ENCODE results near the gene MBD6.
"Not testable (repeated sequence)": the region's sequence is repeated elsewhere in the genome, so short reads cannot be mapped to it uniquely, and the experiment has no call there.

The MBD6 gene

GRCh38 chr12:57514720-57515407 lies 7.8 kb upstream of the MBD6 start:
- DNase-seq (ENCODE audit: low read depth in 3 of 3), result no peak

- no peak for DNase-seq (ENCODE audit: low read depth in 3 of 3)
Measured at GRCh38 chr12:57515408-57515933, 7.2 kb upstream of the MBD6 start.

GRCh38 chr12:57515934-57516541 lies 6.6 kb upstream of the MBD6 start:
- no peak for DNase-seq (ENCODE audit: low read depth in 3 of 3)

- no peak for DNase-seq (ENCODE audit: low read depth in 3 of 3)
Measured at GRCh38 chr12:57516617-57517153, 5.9 kb upstream of the MBD6 start.

GRCh38 chr12:57517187-57517586 lies 5.4 kb upstream of the MBD6 start:
- DNase-seq (ENCODE audit: low read depth in 3 of 3), result no peak

GRCh38 chr12:57517718-57518117 lies 4.9 kb upstream of the MBD6 start:
- not testable (repeated sequence) for DNase-seq (ENCODE audit: low read depth in 3 of 3)

- no peak for DNase-seq (ENCODE audit: low read depth in 3 of 3)
Measured at GRCh38 chr12:57518176-57518919, 4.3 kb upstream of the MBD6 start.

- no peak for DNase-seq (ENCODE audit: low read depth in 3 of 3)
Measured at GRCh38 chr12:57518920-57519795, 3.5 kb upstream of the MBD6 start.

- DNase-seq (ENCODE audit: low read depth in 3 of 3), result peak in 1 of 3 experiments; percentile 25
Measured at GRCh38 chr12:57519796-57520052, 2.9 kb upstream of the MBD6 start.

- peak; percentile 99 to 100 (median 99) for DNase-seq (ENCODE audit: low read depth in 3 of 3)
Measured at GRCh38 chr12:57520053-57520818, 2.4 kb upstream of the MBD6 start, which contains the start of gene DDIT3. DDIT3 (minus strand) TSS chr12:57520514; CDS start chr12:57517406, 3,108 bp downstream.

GRCh38 chr12:57521525-57522010 lies 1.1 kb upstream of the MBD6 start:
- no peak for DNase-seq (ENCODE audit: low read depth in 3 of 3)

GRCh38 chr12:57522887-57523705 lies 472 bp downstream of the MBD6 start:
- DNase-seq (ENCODE audit: low read depth in 3 of 3), result no peak

GRCh38 chr12:57523706-57524614 lies 1.3 kb downstream of the MBD6 start:
- no peak for DNase-seq (ENCODE audit: low read depth in 3 of 3)

GRCh38 chr12:57524814-57525614 lies 2.4 kb downstream of the MBD6 start:
- DNase-seq (ENCODE audit: low read depth in 3 of 3), result no peak

- DNase-seq (ENCODE audit: low read depth in 3 of 3), result no peak
Measured at GRCh38 chr12:57525615-57526383, 3.2 kb downstream of the MBD6 start.

- no peak for DNase-seq (ENCODE audit: low read depth in 3 of 3)
Measured at GRCh38 chr12:57526477-57527126, 4.0 kb downstream of the MBD6 start.
